Naive thymus-derived CD8-positive, alpha-beta T cell (primary cell): Measurements from ENCODE around the gene C2orf68. TPM values are rescaled to one million over a fixed set of nuclear protein-coding genes. Genes with fewer than 3 reads are reported as not detected.
A peak's percentile ranks its signal among the peaks of the same experiment; 100 is the strongest.
"Not testable (repeated sequence)": the region's sequence is repeated elsewhere in the genome, so short reads cannot be mapped to it uniquely, and the experiment has no call there.

Experiments used
- ATAC-seq, 2 donors: fragments of 150-1000 bp; cut with Tn5 transposase in 1 of 2; sonication (Bioruptor Pico), chemical (Tn5 transposase) in 1 of 2; 1 replicate in 1 of 2; 2 replicates in 1 of 2; pipeline ENCODE4 v1.10.0; 2021; ENCODE audit warnings: mild to moderate bottlenecking in 2 of 2, moderate library complexity in 2 of 2
- POLR2A ChIA-PET: fragments of 350-600 bp; sonication (Branson Sonifier 250); formaldehyde crosslinking; loops from one replicate; lab custom pipeline; 2021; ENCODE audit warnings: antibody characterized with exemption; lab: Charles Lee
- DNase-seq, 10 donors: peaks; one replicate each; pipeline versions ENCODE4 v3.0.0 to v3.0.0-alpha.2; 2020 to 2022
- H3K27ac Mint-ChIP-seq, 10 donors: one replicate each; pipeline ENCODE4 v1.8.0; 2020 to 2022; ENCODE audit warnings: mild to moderate bottlenecking in 10 of 10, mixed read lengths in 10 of 10, moderate library complexity in 4 of 10, inconsistent platforms in 1 of 10
- H3K27me3 Mint-ChIP-seq, 5 donors: one replicate each; pipeline ENCODE4 v1.8.0; 2021 to 2022; ENCODE audit warnings: mixed read lengths in 5 of 5
- H3K36me3 Mint-ChIP-seq, 3 donors: one replicate each; pipeline ENCODE4 v1.8.0; 2020 to 2022; ENCODE audit warnings: mixed read lengths in 3 of 3, mild to moderate bottlenecking in 2 of 3, inconsistent platforms in 1 of 3
- H3K4me1 Mint-ChIP-seq, 4 donors: one replicate each; pipeline ENCODE4 v1.8.0; 2021 to 2022; ENCODE audit warnings: mixed read lengths in 4 of 4
- H3K4me3 Mint-ChIP-seq, 10 donors: one replicate each; pipeline ENCODE4 v1.8.0; 2020 to 2022; ENCODE audit warnings: mild to moderate bottlenecking in 10 of 10, mixed read lengths in 10 of 10, moderate library complexity in 6 of 10, inconsistent platforms in 1 of 10
- H3K9me3 Mint-ChIP-seq, 9 donors: one replicate each; pipeline ENCODE4 v1.8.0; 2020 to 2022; ENCODE audit warnings: mixed read lengths in 9 of 9, mild to moderate bottlenecking in 3 of 9, inconsistent platforms in 1 of 9, moderate library complexity in 1 of 9
- polyA plus RNA-seq, 3 donors: library from polyadenylated mRNA; unstranded; fragments of 300-500 nt; fragmentation: Illumina TruSeq; gene quantifications; one replicate each; pipeline ENCODE4 v1.2.3, GENCODE V29; 2021
- total RNA-seq, 8 experiments: library from RNA in 2 of 8; stranded (reverse) in 2 of 8; gene quantifications; one replicate each; pipeline ENCODE4 v1.2.3 and lab custom pipeline; 2021 to 2026

C2orf68 gene
- total and polyA plus RNA-seq, 5 experiments from 2014 or later, result 15.7 to 95.2 (median 21.1) TPM

- H3K4me1 Mint-ChIP-seq, result peaks cover 21 to 55% (median 38%) of the 10 kb centered on the region in 4 donors
- peak overlapping the region; percentile 52 to 100 (median 89) for H3K27ac Mint-ChIP-seq
- no peak for DNase-seq
- H3K36me3 Mint-ChIP-seq, result peaks cover 0 to 20% (median 0%) of the 10 kb centered on the region in 3 donors
- H3K9me3 Mint-ChIP-seq, result no peaks in the 10 kb centered on the region
- H3K27me3 Mint-ChIP-seq, result no peaks in the 10 kb centered on the region
- no peak for ATAC-seq
- POLR2A ChIA-PET, result interaction anchor here (0.6 to 5.7 kb wide), 15 partner anchors 8 to 269 kb away, joined by 3 to 88 read pairs (median 5); partner anchors contain the start of genes C2orf68, GGCX, MAT2A and USP39
- H3K4me3 Mint-ChIP-seq, result peak overlapping the region; percentile 96 to 100 (median 98)
Observed at GRCh38 chr2:85596486-85597143, 15.3 kb downstream of the C2orf68 start.

- no peak for DNase-seq
Observed at GRCh38 chr2:85596026-85596333, 15.9 kb downstream of the C2orf68 start.

GRCh38 chr2:85595301-85596025 is 16.4 kb downstream of the C2orf68 start, which contains the start of gene RNF181:
Gene RNF181, plus strand, starts transcription at chr2:85595745. Its CDS starts 19 bp downstream, at chr2:85595764.
- Mint-ChIP-seq H3K4me1 (peaks cover 19 to 51% (median 36%) of the 10 kb centered on the region in 4 donors), H3K36me3 (peaks cover 0 to 20% (median 0%) of the 10 kb centered on the region in 3 donors), H3K27me3 (no peaks in the 10 kb centered on the region), H3K4me3 (peak within 1 kb of the TSS; percentile 96 to 100 (median 98)), H3K9me3 (no peaks in the 10 kb centered on the region), H3K27ac (peak within 1 kb of the TSS; percentile 96 to 100 (median 98))
- DNase-seq, result peak; percentile 73 to 96 (median 90)
- ATAC-seq, result peak; percentile 98 to 99
- POLR2A ChIA-PET, result interaction anchor here (0.8 to 5.7 kb wide), 24 partner anchors 9 to 288 kb away, joined by 3 to 88 read pairs (median 6); partner anchors contain the start of genes C2orf68, GGCX, MAT2A and SH2D6

More at GRCh38 chr2:85596026-85596333, 15.9 kb downstream of the C2orf68 start:
- H3K27ac Mint-ChIP-seq, result peak overlapping the region; percentile 96 to 100 (median 98)
- peaks cover 19 to 51% (median 35%) of the 10 kb centered on the region in 4 donors for H3K4me1 Mint-ChIP-seq
- H3K9me3 Mint-ChIP-seq, result no peaks in the 10 kb centered on the region
- H3K36me3 Mint-ChIP-seq, result peaks cover 0 to 20% (median 0%) of the 10 kb centered on the region in 3 donors
- H3K4me3 Mint-ChIP-seq, result peak overlapping the region; percentile 96 to 100 (median 98)
- POLR2A ChIA-PET, result interaction anchor here (0.7 to 5.7 kb wide), 23 partner anchors 9 to 289 kb away, joined by 3 to 88 read pairs (median 6); partner anchors contain the start of genes C2orf68, GGCX, MAT2A and SH2D6
- H3K27me3 Mint-ChIP-seq, result no peaks in the 10 kb centered on the region
- ATAC-seq, result peak; percentile 5 to 16

- peak in 1 of 2 donors; percentile 4 for ATAC-seq
- POLR2A ChIA-PET, result interaction anchor here (0.8 to 5.7 kb wide), 26 partner anchors 10 to 288 kb away, joined by 3 to 88 read pairs (median 5); partner anchors contain the start of genes C2orf68, GGCX, MAT2A and SH2D6
Observed at GRCh38 chr2:85594715-85595300, 17.1 kb downstream of the C2orf68 start.

GRCh38 chr2:85593023-85593422 is 18.8 kb downstream of the C2orf68 start:
- Mint-ChIP-seq H3K36me3 (peaks cover 0 to 8% (median 0%) of the 10 kb centered on the region in 3 donors), H3K4me1 (peaks cover 25 to 61% (median 55%) of the 10 kb centered on the region in 4 donors), H3K27me3 (no peaks in the 10 kb centered on the region), H3K4me3 (peak overlapping the region in 2 of 10 donors; percentile 45 to 99), H3K27ac (peak overlapping the region in 2 of 10 donors; percentile 71 to 75), H3K9me3 (no peaks in the 10 kb centered on the region)
- POLR2A ChIA-PET, result interaction anchor here (0.9 to 5.7 kb wide), 3 partner anchors 8 to 14 kb away, joined by 3 to 88 read pairs (median 4); partner anchors contain the start of genes TMEM150A and VAMP5
- DNase-seq (no peak), ATAC-seq (no peak)

More at GRCh38 chr2:85594715-85595300, 17.1 kb downstream of the C2orf68 start:
- H3K4me3 Mint-ChIP-seq, result peak overlapping the region; percentile 96 to 100 (median 98)
- H3K36me3 Mint-ChIP-seq, result peaks cover 0 to 20% (median 0%) of the 10 kb centered on the region in 3 donors
- peak overlapping the region; percentile 96 to 100 (median 98) for H3K27ac Mint-ChIP-seq
- no peaks in the 10 kb centered on the region for H3K9me3 Mint-ChIP-seq
- DNase-seq, result no peak
- H3K4me1 Mint-ChIP-seq, result peaks cover 22 to 55% (median 43%) of the 10 kb centered on the region in 4 donors
- no peaks in the 10 kb centered on the region for H3K27me3 Mint-ChIP-seq

GRCh38 chr2:85592299-85592698 is 19.6 kb downstream of the C2orf68 start:
- peaks cover 29 to 66% (median 60%) of the 10 kb centered on the region in 4 donors for H3K4me1 Mint-ChIP-seq
- not testable (repeated sequence) for DNase-seq, H3K36me3 Mint-ChIP-seq, H3K27me3 Mint-ChIP-seq, H3K9me3 Mint-ChIP-seq, ATAC-seq
- H3K4me3 Mint-ChIP-seq, result peak overlapping the region in 2 of 10 donors; percentile 22 to 45
- POLR2A ChIA-PET, result interaction anchor here (0.9 to 5.7 kb wide), 3 partner anchors 7 to 13 kb away, joined by 3 to 88 read pairs (median 4); partner anchors contain the start of genes TMEM150A and VAMP5
- H3K27ac Mint-ChIP-seq, result peak overlapping the region in 5 of 10 donors; percentile 21 to 71 (median 46)

GRCh38 chr2:85591563-85591962 is 20.3 kb downstream of the C2orf68 start:
- H3K36me3 Mint-ChIP-seq, result peaks cover 0 to 3% (median 0%) of the 10 kb centered on the region in 3 donors
- peak overlapping the region in 1 of 10 donors; percentile 1 for H3K4me3 Mint-ChIP-seq
- no peaks in the 10 kb centered on the region for H3K9me3 Mint-ChIP-seq
- DNase-seq (no peak), ATAC-seq (no peak)
- peaks cover 29 to 64% (median 55%) of the 10 kb centered on the region in 4 donors for H3K4me1 Mint-ChIP-seq
- H3K27ac Mint-ChIP-seq, result peak overlapping the region in 6 of 10 donors; percentile 17 to 81 (median 53)
- no peaks in the 10 kb centered on the region for H3K27me3 Mint-ChIP-seq
- POLR2A ChIA-PET, result interaction anchor here (0.6 to 2.4 kb wide), 4 partner anchors 9 to 53 kb away, joined by 3 to 7 read pairs (median 6); partner anchors contain the start of gene VAMP8

- DNase-seq (no peak), ATAC-seq (no peak)
- peaks cover 0 to 3% (median 0%) of the 10 kb centered on the region in 3 donors for H3K36me3 Mint-ChIP-seq
- POLR2A ChIA-PET, result interaction anchor here (0.6 to 2.4 kb wide), 4 partner anchors 10 to 52 kb away, joined by 3 to 7 read pairs (median 6); partner anchors contain the start of gene VAMP8
- no peaks in the 10 kb centered on the region for H3K27me3 Mint-ChIP-seq
- H3K4me1 Mint-ChIP-seq, result peaks cover 26 to 63% (median 52%) of the 10 kb centered on the region in 4 donors
- H3K4me3 Mint-ChIP-seq, result no peak overlapping the region
- H3K9me3 Mint-ChIP-seq, result no peaks in the 10 kb centered on the region
- H3K27ac Mint-ChIP-seq, result peak overlapping the region in 7 of 10 donors; percentile 18 to 80 (median 55)
Observed at GRCh38 chr2:85590950-85591349, 20.9 kb downstream of the C2orf68 start.

- no peak for ATAC-seq
- POLR2A ChIA-PET, result interaction anchor here (1.1 to 2.4 kb wide), 3 partner anchors 10 to 52 kb away, joined by 3 to 7 read pairs (median 5); no protein-coding TSS in a partner anchor
- H3K4me3 Mint-ChIP-seq, result peak overlapping the region in 1 of 10 donors; percentile 18
Observed at GRCh38 chr2:85589982-85590791, 21.7 kb downstream of the C2orf68 start.

GRCh38 chr2:85589181-85589580 is 22.7 kb downstream of the C2orf68 start:
- Mint-ChIP-seq H3K27ac (peak overlapping the region in 6 of 10 donors; percentile 7 to 87 (median 32)), H3K9me3 (no peaks in the 10 kb centered on the region), H3K4me1 (peaks cover 27 to 60% (median 53%) of the 10 kb centered on the region in 4 donors), H3K36me3 (no peaks in the 10 kb centered on the region), H3K27me3 (no peaks in the 10 kb centered on the region), H3K4me3 (no peak overlapping the region)
- ATAC-seq (no peak), DNase-seq (no peak)
- POLR2A ChIA-PET, result interaction anchor here (0.8 to 7.4 kb wide), 3 partner anchors 9 to 23 kb away, joined by 5 to 67 read pairs (median 11); partner anchors contain the start of genes C2orf68 and TMEM150A

More at GRCh38 chr2:85589982-85590791, 21.7 kb downstream of the C2orf68 start:
- Mint-ChIP-seq H3K4me1 (peaks cover 27 to 63% (median 53%) of the 10 kb centered on the region in 4 donors), H3K27me3 (no peaks in the 10 kb centered on the region), H3K9me3 (no peaks in the 10 kb centered on the region), H3K27ac (peak overlapping the region in 6 of 10 donors; percentile 30 to 69 (median 57)), H3K36me3 (no peaks in the 10 kb centered on the region)
- no peak for DNase-seq
